ENCODE data around the gene PRSS2.

GRCh38 chr7:142809671-142810070 is 38.9 kb downstream of the PRSS2 start:
- no peak for TF ChIP-seq CTCF (conservative IDR thresholded peaks at IDR 0.05; ENCODE audit: low read depth, low read length)
- TF ChIP-seq EZH2 (IDR thresholded peaks at IDR 0.05; ENCODE audit: borderline replicate concordance, low read depth, low read length, poor library complexity, severe bottlenecking): no peak
